CD14-positive monocyte (primary cell): ENCODE data around the gene SNX9. TPM values are rescaled to one million over a fixed set of nuclear protein-coding genes. Genes with fewer than 3 reads are reported as not detected.

Experiments used
- DNase-seq, 3 donors: peaks; one replicate each; pipeline ENCODE4 v3.0.0-alpha.2; 2011 to 2022
- H2AFZ ChIP-seq: 2 replicates; pipeline ENCODE4 v1.6.0; 2012; ENCODE audit warnings: mild to moderate bottlenecking, low read depth, low read length, inconsistent platforms; ENCODE audit not compliant: insufficient read depth, poor library complexity, severe bottlenecking
- H3K27ac ChIP-seq, 2 donors: 1 replicate in 1 of 2; 2 replicates in 1 of 2; pipeline ENCODE4 v1.5.1; 2012 to 2013; ENCODE audit warnings: low read length in 2 of 2, control low read depth in 1 of 2, inconsistent platforms in 1 of 2, low read depth in 1 of 2, mild to moderate bottlenecking in 1 of 2
- H3K27me3 ChIP-seq, 2 donors: one replicate each; pipeline versions ENCODE4 v1.6.0 to v1.6.1; 2011 to 2013; ENCODE audit warnings: low read length in 2 of 2; ENCODE audit not compliant: control insufficient read depth in 2 of 2, insufficient read depth in 2 of 2
- H3K36me3 ChIP-seq, 2 donors: replicated peaks in 1 of 2; 1 replicate in 1 of 2; 2 replicates in 1 of 2; pipeline versions ENCODE4 v1.5.1 to v1.6.1; 2012 to 2013; ENCODE audit warnings: low read length in 2 of 2, control low read depth in 1 of 2, inconsistent platforms in 1 of 2, mild to moderate bottlenecking in 1 of 2; ENCODE audit not compliant: insufficient read depth in 2 of 2, control insufficient read depth in 1 of 2
- H3K4me1 ChIP-seq, 2 donors: 1 replicate in 1 of 2; 2 replicates in 1 of 2; pipeline versions ENCODE4 v1.5.1 to v1.6.1; 2012 to 2013; ENCODE audit warnings: low read length in 2 of 2, control low read depth in 1 of 2, inconsistent platforms in 1 of 2, mild to moderate bottlenecking in 1 of 2, moderate library complexity in 1 of 2; ENCODE audit not compliant: insufficient read depth in 2 of 2, control insufficient read depth in 1 of 2
- H3K4me2 ChIP-seq: replicated peaks from 2 replicates; pipeline ENCODE3; 2012; ENCODE audit warnings: low read length, moderate library complexity, mild to moderate bottlenecking; ENCODE audit not compliant: poor library complexity, severe bottlenecking; ENCODE audit errors: extremely low read depth
- H3K4me3 ChIP-seq, 3 experiments: fragments of 200-600 bp in 1 of 3; sonication (generic) in 1 of 3; replicated peaks in 1 of 3; 1 replicate in 2 of 3; 2 replicates in 1 of 3; pipeline ENCODE4 v1.5.1; 2011 to 2013; ENCODE audit warnings: low read length in 3 of 3, mild to moderate bottlenecking in 3 of 3, control low read depth in 2 of 3, low read depth in 2 of 3, inconsistent platforms in 1 of 3, moderate library complexity in 1 of 3
- H3K79me2 ChIP-seq: 2 replicates; pipeline ENCODE4 v1.6.0; 2012; ENCODE audit warnings: mild to moderate bottlenecking, control low read depth, inconsistent platforms, low read length, moderate library complexity; ENCODE audit not compliant: insufficient read depth
- H3K9ac ChIP-seq: 2 replicates; pipeline ENCODE4 v1.6.0; 2017; ENCODE audit warnings: low read length, mild to moderate bottlenecking; ENCODE audit not compliant: insufficient read depth, poor library complexity, severe bottlenecking
- H3K9me3 ChIP-seq, 2 donors: replicated peaks in 1 of 2; 1 replicate in 1 of 2; 2 replicates in 1 of 2; pipeline versions ENCODE4 v1.5.1 to v1.6.1; 2012 to 2013; ENCODE audit warnings: low read length in 2 of 2, control low read depth in 1 of 2; ENCODE audit not compliant: control insufficient read depth in 1 of 2, insufficient read depth in 1 of 2
- H4K20me1 ChIP-seq: 2 replicates; pipeline ENCODE4 v1.6.0; 2012; ENCODE audit warnings: mild to moderate bottlenecking, low read length, control low read depth, moderate library complexity; ENCODE audit not compliant: insufficient read depth
- H3K27ac Mint-ChIP-seq, 7 donors: one replicate each; pipeline ENCODE4 v1.8.0; 2020; ENCODE audit warnings: mild to moderate bottlenecking in 7 of 7, mixed read lengths in 7 of 7, moderate library complexity in 6 of 7, inconsistent platforms in 2 of 7
- H3K27me3 Mint-ChIP-seq, 3 donors: one replicate each; pipeline ENCODE4 v1.8.0; 2021 to 2022; ENCODE audit warnings: low read depth in 3 of 3, mild to moderate bottlenecking in 3 of 3, mixed read lengths in 3 of 3, moderate library complexity in 3 of 3, inconsistent platforms in 1 of 3
- H3K36me3 Mint-ChIP-seq, 2 donors: one replicate each; pipeline ENCODE4 v1.8.0; 2020; ENCODE audit warnings: mixed read lengths in 2 of 2, inconsistent platforms in 1 of 2, mild to moderate bottlenecking in 1 of 2
- H3K4me1 Mint-ChIP-seq: one replicate; pipeline ENCODE4 v1.8.0; 2020; ENCODE audit warnings: mild to moderate bottlenecking, mixed read lengths
- H3K4me3 Mint-ChIP-seq, 2 donors: one replicate each; pipeline ENCODE4 v1.8.0; 2020; ENCODE audit warnings: mild to moderate bottlenecking in 2 of 2, mixed read lengths in 2 of 2, moderate library complexity in 1 of 2
- H3K9me3 Mint-ChIP-seq, 7 donors: one replicate each; pipeline ENCODE4 v1.8.0; 2020 to 2022; ENCODE audit warnings: mixed read lengths in 7 of 7, mild to moderate bottlenecking in 6 of 7, moderate library complexity in 6 of 7, inconsistent platforms in 2 of 7
- WGBS: methylation state at CpG from one replicate; pipeline ENCODE4 v1.1.5; 2013; ENCODE audit warnings: missing lambda C conversion rate; ENCODE audit not compliant: insufficient coverage; 5-methylcytosine and 5-hydroxymethylcytosine counted together
- intact Hi-C, 2 donors: fragments of 100-400 bp; cut with micrococcal nuclease; formaldehyde crosslinking; loops; one replicate each; pipeline versions ENCODE4 v1.15.0 to v1.15.1; 2023
- polyA plus RNA-seq, 3 donors: library from polyadenylated mRNA; depleted of rRNA in 1 of 3; unstranded in 2 of 3; stranded (reverse) in 1 of 3; fragments of 300-500 nt in 2 of 3; fragments of >200 nt in 1 of 3; fragmentation: Illumina TruSeq in 2 of 3; gene quantifications; 1 replicate in 2 of 3; 2 replicates in 1 of 3; pipeline ENCODE4 v1.2.3, GENCODE V29; 2012 to 2021
- TF ChIP-seq, protein P1 (sequence below): fragments of 200-600 bp; IDR thresholded peaks from one replicate; pipeline ENCODE4 v1.8.0; 2022; ENCODE audit warnings: antibody characterized with exemption, mild to moderate bottlenecking

The SNX9 gene
- polyA plus RNA-seq, 3 donors, result 5.5 to 8.1 (median 7.2) TPM

DNA sequence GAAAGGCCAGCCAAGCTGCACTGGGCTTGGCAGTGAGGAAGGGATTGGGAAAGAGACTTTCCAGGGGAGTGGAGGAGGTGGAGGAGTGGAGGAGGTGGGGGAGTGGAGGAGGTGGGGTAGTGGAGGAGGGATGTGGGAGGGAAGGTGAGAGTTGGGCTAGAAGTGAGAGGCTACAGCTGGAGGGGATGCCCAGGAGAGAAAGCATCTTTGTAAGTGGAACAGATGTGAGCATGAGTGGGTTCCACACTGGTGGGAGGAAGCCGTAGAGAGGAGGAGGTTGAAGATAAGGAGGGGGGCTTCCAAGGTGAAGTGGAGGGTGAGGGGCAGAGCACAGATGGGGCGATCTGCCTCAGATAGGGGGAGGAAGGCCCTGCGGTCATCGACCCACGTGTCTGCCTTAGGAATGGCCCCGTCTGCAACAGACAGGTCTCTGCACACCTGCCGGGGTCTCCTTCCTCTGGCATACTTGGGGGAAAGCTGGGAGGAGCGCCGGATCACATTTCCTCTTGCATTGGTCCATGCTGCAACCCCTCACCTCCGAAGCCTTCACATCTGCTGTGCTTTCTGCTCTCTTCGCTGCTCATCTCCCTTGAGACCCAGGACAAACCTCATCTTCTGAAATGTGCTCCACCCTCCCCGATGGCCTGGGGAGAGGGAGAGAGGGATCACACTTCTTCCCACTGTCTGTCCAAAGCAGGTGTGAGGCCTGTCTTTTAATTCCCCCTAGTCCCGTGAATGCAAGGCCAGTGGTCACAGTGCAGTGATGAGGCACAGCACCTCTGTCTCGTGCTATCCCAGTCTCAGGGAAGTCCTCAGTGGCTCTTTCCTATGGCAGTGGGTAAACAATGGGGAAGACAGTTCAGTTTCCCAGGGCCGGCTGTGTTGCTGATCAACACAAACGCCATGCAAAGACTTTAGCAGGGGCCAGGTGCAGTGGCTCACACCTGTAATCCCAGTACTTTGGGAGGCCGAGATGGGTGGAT lies 48.6 kb upstream of the SNX9 start:
- no peak overlapping the region for H2AFZ ChIP-seq
- H3K27ac Mint-ChIP-seq, result peak overlapping the region in 2 of 7 donors; percentile 4 to 70
- WGBS, result 80% methylated on average over 12 of the region's 17 CpGs

DNA sequence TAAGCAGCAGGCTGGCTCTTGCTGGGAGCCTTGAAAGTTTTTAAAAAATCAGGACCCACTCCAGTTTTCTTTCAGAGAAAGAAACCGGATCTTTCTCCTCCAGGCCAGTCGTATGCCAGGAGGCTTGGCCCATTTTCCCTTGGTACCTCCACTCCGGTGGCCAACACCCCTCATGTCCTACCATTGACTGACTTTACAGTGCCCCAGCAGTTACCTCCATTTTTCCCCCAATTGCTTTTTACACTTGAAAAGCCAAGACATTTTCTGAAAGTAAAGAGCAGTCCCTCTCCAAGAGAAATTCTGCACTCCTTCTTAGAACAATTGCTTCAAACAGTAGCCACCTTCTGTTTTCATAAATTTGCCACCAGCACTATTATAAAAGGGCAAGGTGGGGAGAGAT lies 47.7 kb upstream of the SNX9 start:
- Histone ChIP-seq H3K27me3 (no peaks in the 10 kb centered on the region), H3K4me1 (no peaks in the 10 kb centered on the region), H3K36me3 (no peaks in the 10 kb centered on the region), H3K4me3 (no peak overlapping the region), H3K27ac (no peak overlapping the region), H4K20me1 (no peaks in the 10 kb centered on the region), H3K4me2 (no peak overlapping the region), H3K79me2 (no peaks in the 10 kb centered on the region), H2AFZ (no peak overlapping the region), H3K9me3 (no peaks in the 10 kb centered on the region), H3K9ac (no peak overlapping the region)
- intact Hi-C loops, result no loop called here
- Mint-ChIP-seq H3K4me3 (no peak overlapping the region), H3K27me3 (peaks cover 2 to 7% (median 6%) of the 10 kb centered on the region in 3 donors), H3K36me3 (no peaks in the 10 kb centered on the region), H3K9me3 (peaks cover 0 to 4% (median 0%) of the 10 kb centered on the region in 7 donors), H3K27ac (no peak overlapping the region), H3K4me1 (no peaks in the 10 kb centered on the region)
- 93% methylated on average over 3 of the region's 3 CpGs for WGBS
- no peak for DNase-seq
- TF ChIP-seq, protein P1, sequence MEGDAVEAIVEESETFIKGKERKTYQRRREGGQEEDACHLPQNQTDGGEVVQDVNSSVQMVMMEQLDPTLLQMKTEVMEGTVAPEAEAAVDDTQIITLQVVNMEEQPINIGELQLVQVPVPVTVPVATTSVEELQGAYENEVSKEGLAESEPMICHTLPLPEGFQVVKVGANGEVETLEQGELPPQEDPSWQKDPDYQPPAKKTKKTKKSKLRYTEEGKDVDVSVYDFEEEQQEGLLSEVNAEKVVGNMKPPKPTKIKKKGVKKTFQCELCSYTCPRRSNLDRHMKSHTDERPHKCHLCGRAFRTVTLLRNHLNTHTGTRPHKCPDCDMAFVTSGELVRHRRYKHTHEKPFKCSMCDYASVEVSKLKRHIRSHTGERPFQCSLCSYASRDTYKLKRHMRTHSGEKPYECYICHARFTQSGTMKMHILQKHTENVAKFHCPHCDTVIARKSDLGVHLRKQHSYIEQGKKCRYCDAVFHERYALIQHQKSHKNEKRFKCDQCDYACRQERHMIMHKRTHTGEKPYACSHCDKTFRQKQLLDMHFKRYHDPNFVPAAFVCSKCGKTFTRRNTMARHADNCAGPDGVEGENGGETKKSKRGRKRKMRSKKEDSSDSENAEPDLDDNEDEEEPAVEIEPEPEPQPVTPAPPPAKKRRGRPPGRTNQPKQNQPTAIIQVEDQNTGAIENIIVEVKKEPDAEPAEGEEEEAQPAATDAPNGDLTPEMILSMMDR, result no peak

More for the DNA sequence above, 48.6 kb upstream of the SNX9 start:
- no peak overlapping the region for H3K4me2 ChIP-seq
- H3K9ac ChIP-seq, result no peak overlapping the region
- Mint-ChIP-seq H3K4me1 (peaks cover 2% of the 10 kb centered on the region), H3K9me3 (peaks cover 0 to 4% (median 0%) of the 10 kb centered on the region in 7 donors), H3K36me3 (peaks cover 0 to 2% of the 10 kb centered on the region in 2 donors), H3K27me3 (peaks cover 2 to 7% (median 6%) of the 10 kb centered on the region in 3 donors), H3K4me3 (no peak overlapping the region)
- TF ChIP-seq, protein P1, result no peak
- H3K9me3 ChIP-seq, result no peaks in the 10 kb centered on the region
- H3K27ac ChIP-seq, result no peak overlapping the region
- intact Hi-C loops, result no loop called here
- no peaks in the 10 kb centered on the region for H3K79me2 ChIP-seq
- peak in 1 of 3 donors; percentile 31 for DNase-seq
- no peak overlapping the region for H3K4me3 ChIP-seq
- H3K27me3 ChIP-seq, result no peaks in the 10 kb centered on the region
- no peaks in the 10 kb centered on the region for H3K36me3 ChIP-seq
- H3K4me1 ChIP-seq, result peaks cover 1 to 5% of the 10 kb centered on the region in 2 donors
- H4K20me1 ChIP-seq, result no peaks in the 10 kb centered on the region
